HT1080 (cell line): Measurements from ENCODE around the gene TMEM176A. TPM values are rescaled to one million over a fixed set of nuclear protein-coding genes. Genes with fewer than 3 reads are reported as not detected.

Experiments used
- DNase-seq: peaks from one replicate; pipeline ENCODE4 v3.0.0-alpha.2; 2015; ENCODE audit warnings: low read depth
- total RNA-seq: library from RNA; depleted of rRNA; stranded (reverse); fragments of >200 nt; shearing (Covaris generic); gene quantifications from 2 replicates; pipeline ENCODE4 v1.2.3, GENCODE V29; 2014; rRNA removed

The TMEM176A gene
- total RNA-seq, 1 experiment from 2014 or later, result not detected

DNA sequence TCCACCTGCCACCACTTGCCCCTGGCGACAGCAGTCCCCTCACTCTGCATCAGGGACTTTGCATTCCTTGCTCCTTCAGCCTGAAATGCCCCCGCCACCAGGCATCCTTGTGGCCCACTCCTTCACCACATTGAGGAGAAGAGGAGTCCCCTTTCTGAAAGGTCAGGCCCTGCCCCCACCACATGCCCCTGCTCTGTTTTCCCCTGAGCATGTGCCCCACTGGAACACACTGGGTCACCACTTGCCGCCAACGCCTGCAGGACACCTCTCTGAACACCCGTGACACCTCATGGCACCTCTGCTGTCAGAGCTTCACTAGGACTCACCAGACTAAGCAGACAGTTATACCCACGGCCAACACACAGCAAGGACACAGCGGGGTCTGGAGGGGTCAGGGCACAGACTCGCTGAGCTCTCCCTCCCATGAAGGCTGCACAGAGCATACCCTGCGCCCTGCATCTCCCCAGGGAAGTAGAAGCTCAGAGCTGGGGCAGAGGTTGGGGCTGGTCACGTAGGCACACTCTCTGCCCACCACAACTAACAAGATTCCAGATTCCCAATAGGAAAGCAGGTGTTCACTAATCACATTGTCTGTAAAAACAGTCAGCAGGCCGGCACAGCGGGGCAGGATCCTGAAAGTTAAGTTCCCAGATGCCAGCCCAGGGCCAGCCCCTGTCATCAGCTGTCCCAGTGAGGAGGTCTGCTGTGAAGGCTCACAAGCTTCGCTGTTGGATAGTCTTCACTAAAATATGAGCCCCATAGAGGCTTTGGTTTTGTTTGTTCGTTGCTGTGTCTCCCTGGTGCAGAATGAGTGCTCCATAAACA is 45.9 kb downstream of the TMEM176A start:
- no peak for DNase-seq

DNA sequence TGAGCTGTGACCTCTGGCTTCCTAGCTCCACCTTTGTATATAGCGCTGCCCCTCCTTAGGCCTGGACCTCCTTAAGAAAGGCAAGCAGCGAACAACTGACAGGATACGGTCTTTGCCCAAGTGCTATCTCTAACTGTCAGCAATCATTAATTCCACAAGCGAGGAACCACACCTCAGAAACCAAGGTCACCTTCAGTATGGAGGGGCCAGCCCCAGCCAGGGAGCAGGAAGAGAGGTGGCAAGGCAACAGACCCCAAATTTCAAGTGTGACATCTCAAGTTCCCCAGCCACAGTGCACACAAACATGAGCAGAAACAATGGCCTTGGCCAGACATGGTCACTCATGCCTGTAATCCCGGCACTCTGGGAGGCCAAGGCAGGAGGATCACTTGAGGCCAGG is 47.0 kb downstream of the TMEM176A start:
- no peak for DNase-seq

DNA sequence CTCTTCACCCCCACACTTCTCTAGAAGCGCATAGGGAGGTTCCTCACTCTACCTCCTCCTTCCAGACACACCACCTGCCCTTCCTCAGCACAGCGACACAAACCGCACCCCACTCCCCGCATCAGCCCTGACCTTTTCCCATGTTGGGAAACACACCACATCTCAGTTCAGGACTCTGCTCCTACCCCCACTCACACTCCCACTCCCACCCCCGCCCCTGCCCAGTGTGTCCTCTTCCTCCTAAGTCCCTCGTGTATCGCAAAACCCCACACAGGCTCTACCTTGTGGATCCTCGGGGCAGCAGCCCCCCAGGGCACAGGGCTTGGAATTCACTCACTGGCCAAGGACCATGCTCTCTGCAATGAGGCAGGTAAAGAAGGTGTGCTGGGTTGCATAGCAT is 47.5 kb downstream of the TMEM176A start:
- DNase-seq, result no peak

DNA sequence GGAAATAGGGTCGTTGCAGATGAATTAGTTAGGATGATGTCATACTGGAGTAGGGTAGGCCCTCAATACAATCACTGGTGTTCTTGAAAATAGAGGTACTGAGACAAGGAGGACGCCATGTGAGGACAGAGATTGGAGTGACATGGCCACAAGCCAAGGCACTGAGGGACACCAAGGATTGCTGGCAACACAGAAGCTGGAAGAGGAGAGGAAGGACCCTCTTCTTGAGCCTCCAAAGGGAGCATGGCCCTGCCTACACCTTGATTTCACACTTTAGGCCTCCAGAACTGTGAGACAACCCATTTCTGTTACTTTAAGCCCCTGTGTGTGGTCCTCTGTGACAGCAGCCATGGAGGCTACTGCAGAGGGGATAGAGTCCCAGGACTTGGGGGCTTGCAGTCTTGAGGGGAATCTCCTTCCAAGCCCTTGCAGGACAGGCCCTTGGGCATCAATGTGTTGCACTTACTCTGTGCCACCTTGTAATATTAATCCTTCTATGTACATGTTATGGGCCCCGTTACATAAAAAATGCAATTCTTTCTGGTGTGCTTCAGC is 48.1 kb downstream of the TMEM176A start:
- no peak for DNase-seq

DNA sequence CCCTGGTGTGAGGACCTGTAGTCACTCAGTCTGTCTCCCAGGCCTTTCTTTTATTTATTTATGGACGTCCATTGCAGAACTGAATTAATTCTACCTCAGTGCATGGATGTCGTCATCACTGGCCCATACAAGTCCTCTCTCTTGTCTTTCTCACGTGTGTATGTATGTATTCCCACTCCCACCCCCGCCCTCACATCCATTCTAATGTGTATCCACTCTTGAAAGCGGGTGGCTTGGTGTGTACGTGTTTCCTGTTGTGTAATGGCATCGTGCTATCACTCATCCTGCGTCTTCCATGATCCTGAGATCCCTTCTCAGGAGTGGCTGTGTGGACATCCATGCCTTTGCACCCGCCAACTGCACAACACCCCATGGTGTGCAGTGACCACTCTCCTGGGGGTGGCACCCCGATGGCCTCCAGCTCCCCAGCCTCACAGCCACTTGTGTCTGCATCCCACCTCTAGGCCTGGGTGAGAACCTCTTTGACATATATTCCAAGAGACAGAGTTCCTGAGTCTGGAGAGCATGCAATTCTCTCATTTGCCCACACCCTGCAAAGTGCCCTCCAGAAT is 48.7 kb downstream of the TMEM176A start:
- no peak for DNase-seq

DNA sequence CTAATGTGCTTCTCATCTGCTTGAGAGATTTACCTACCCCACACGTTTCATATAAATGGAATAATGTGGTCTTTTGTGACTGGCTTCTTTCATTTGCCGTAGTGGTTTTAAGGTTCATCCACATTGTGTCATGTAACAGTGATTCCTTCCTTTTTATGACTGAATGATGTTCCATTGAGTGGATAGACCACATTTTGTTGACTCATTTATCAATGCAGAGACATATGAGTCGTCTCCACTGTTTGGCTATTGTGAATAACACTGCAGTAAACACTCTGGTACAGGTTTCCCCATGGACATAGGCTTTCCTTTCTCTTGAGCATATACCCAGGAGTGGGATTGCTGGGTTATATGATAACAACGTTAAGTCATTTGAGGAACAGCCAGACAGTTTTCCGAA is 49.7 kb downstream of the TMEM176A start:
- DNase-seq, result no peak

DNA sequence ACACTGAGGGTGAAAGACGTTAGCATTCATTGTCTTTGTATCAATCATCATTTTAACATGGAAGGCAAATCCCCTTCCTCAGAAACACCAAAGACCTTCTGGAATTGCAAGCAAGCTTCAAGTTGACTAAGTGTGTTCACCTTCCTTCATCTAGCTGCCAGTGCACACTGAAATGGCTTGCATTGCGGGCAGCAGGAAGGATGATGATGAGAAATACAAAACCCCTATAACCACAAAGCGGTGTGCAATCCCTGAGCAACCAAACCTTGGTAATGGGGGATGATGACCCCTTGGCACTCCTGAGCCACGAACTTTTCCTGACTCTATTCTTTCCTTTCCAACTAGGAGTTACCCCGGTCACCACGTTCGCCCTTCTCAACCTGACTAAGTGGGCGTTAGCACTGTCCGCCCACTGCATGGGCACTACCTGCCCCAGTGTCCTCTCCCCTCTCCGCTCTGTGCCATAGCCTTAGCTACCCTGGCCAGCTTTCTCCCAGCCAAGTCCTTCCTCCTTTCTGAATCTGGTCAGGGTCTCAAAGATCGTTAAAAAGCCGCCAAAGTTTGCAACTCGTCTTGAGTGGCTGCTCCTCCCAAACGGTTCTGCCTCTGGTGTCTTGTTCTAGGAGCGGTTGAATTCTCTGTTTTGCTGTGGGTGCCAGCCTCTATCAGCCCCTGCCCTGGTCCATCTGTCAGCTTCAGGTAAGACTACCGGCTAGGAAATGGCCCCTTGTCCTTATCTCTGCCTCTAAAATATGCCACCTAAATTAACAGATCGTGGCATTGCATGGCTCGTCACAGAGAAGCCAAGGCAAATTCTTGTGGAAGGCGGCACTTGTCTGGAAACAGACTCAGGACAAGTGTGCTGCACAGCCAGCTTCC is 51.2 kb downstream of the TMEM176A start:
- DNase-seq, result no peak

DNA sequence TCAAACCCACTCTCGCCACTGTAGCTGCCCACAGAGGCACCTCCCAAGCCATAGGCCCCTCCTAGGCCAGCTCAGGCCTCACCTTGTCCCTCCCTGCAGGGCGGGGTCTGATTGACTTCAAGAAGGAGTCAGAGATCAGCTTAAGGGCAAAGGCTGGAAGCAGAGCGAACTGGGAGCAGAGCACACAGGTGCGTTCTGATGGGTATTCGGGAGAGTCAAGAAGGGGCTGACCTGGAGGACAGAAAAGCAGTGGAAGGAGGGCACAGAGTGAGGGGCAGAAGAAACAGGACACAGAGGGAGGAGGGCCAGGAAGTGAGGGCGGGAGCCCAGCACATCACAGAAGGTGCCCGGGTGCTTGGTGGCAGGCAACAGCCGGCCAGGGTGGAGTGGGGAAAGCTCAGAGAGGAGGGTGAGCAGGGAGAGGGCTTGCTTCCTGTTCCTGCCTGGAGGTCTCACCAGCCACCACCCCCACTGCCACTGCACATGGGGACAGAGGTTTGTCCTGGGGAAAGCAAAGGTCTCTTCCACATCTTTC is 51.9 kb downstream of the TMEM176A start, which contains the start of gene AOC1:
Gene AOC1, plus strand, starts transcription at position 147 of the 535 bp plus-strand sequence. CDS start 3,954 bp downstream, outside the sequence.
- DNase-seq, result no peak

DNA sequence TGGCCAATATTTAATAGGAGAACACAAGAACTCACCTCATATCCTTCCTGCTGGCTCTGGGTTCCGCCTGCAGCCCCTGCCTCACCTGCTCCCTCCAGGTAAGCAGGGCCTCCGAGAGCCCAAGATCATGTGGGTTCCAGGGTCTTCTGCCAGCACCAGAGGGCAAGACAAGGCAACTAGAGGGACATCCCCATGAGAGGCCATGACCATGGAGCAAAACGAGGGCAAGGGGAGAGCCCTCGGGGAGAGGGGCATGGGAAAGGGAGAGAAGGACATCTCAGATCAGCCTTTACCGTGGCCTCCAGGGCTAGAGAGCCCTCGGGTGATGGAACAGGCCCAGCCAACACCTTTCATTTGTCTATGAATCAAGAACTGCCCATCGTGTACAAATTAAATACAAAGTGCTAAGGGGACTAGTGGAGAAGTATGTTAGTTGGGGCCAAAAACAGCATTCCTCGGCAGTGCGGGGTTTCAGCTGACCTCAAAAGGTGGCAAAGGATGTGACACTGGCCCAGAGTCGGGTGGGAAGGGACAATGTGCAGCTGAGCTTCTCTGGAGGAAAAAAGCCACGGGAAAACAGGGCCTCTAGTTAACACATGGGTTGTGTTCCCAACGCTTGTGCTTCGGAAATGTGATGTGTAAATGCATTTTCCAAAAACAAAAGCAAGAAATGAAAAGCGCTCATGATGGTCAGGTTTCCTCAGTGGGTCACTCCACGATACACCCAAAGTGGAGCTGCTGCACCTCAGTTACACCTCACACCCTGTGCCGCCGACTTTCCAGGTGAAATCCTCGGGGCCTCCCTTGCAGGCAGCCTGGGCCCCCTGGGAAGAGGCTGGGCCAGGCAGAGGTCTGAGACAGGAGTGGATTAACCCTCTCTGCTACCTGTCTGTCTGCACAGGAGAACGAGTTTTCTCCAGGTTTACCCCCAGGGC is 53.8 kb downstream of the TMEM176A start:
- no peak for DNase-seq

Other genes starting within 250 kb of the TMEM176A start
- not detected in 2 replicates for gene GIMAP4, start 233.4 kb upstream of the TMEM176A start, total RNA-seq
- 1.4 and 1.6 TPM in 2 replicates for gene GIMAP6, start 168.4 kb upstream of the TMEM176A start, total RNA-seq
- 3.4 and 5.7 TPM in 2 replicates for gene GIMAP2, start 115.1 kb upstream of the TMEM176A start, total RNA-seq
- not detected in 2 replicates for gene GIMAP1, start 84.2 kb upstream of the TMEM176A start, total RNA-seq
- gene GIMAP5, start 63.4 kb upstream of the TMEM176A start, total RNA-seq, result 0.97 and 1.2 TPM in 2 replicates
- gene TMEM176B, start 405 bp upstream of the TMEM176A start, total RNA-seq, result 0.07 TPM in 1 of 2 replicates, not detected in the other
- not detected in 2 replicates for gene AOC1, start 51.7 kb downstream of the TMEM176A start, total RNA-seq
- gene KCNH2, start 177.6 kb downstream of the TMEM176A start, total RNA-seq, result 0.34 and 0.47 TPM in 2 replicates
- gene NOS3, start 190.2 kb downstream of the TMEM176A start, total RNA-seq, result 71.5 and 94.6 TPM in 2 replicates
- gene ATG9B, start 223.7 kb downstream of the TMEM176A start, total RNA-seq, result not detected in 2 replicates
- gene ABCB8, start 227.7 kb downstream of the TMEM176A start, total RNA-seq, result 29.4 and 37.0 TPM in 2 replicates
- gene ASIC3, start 247.8 kb downstream of the TMEM176A start, total RNA-seq, result 0.45 TPM in 1 of 2 replicates, not detected in the other